ENCODE measurements around the gene TRAF2.

DNA sequence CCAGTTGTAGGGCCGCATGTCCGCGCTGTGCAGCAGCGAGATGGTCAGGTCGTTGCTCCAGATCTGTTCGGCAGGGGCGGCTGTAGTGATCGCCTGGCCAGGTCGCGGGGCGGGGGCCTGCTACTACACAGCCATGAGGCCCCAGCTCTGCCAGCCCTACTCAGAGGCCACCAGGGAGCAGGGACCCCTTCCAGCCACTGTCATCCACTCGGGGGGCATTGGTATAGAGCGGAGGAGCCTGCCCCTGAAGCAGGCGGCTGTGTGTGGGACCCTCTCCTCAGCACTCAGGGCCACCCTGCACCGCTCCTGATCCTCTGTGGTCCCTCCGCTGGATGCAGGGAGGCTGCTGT lies 56.5 kb downstream of the TRAF2 start:
- TF ChIP-seq CTCF (IDR thresholded peaks at IDR 0.05; ENCODE audit: low read length) (no peak), EZH2 (IDR thresholded peaks at IDR 0.05; ENCODE audit: borderline replicate concordance, low read length) (no peak)
